ENCODE results near the gene HOXB5.

The HOXB5 gene

GRCh38 chr17:48617471-48618255 lies 24.1 kb upstream of the HOXB5 start:
- Histone ChIP-seq H3K4me2 (ENCODE audit: low read depth, low read length, poor library complexity, severe bottlenecking) (peak overlapping the region; percentile 98), H3K9me2 (replicated peaks; ENCODE audit: low read depth, low read length) (no peaks in the 10 kb centered on the region), H3K27me3 (ENCODE audit: insufficient read depth, low read length, poor library complexity, severe bottlenecking) (peaks cover 23% of the 10 kb centered on the region), H3K4me1 (ENCODE audit: insufficient read depth, low read length, poor library complexity, severe bottlenecking) (peaks cover 41% of the 10 kb centered on the region), H4K20me1 (ENCODE audit: insufficient read depth, low read length, poor library complexity, severe bottlenecking) (peaks cover 9% of the 10 kb centered on the region), H3F3A (ENCODE audit: low read depth) (peaks cover 8% of the 10 kb centered on the region; the same call in 1 of the 2 replicates), H3K9ac (ENCODE audit: low read depth, low read length, poor library complexity, severe bottlenecking) (peak overlapping the region; percentile 100), H3K79me2 (ENCODE audit: insufficient read depth, low read length) (peaks cover 97% of the 10 kb centered on the region), H2AFZ (ENCODE audit: low read length) (no peak overlapping the region), H3K36me3 (ENCODE audit: insufficient read depth, low read length) (peaks cover 8% of the 10 kb centered on the region; the same call in 1 of the 2 replicates), H3K9me3 (ENCODE audit: insufficient read depth, low read depth, low read length) (no peaks in the 10 kb centered on the region), H3K4me3 (ENCODE audit: low read length, poor library complexity, severe bottlenecking) (peak overlapping the region; percentile 89)
- TF ChIP-seq EZH2phosphoT487 (IDR thresholded peaks at IDR 0.05; ENCODE audit: borderline replicate concordance): no peak
- TF ChIP-seq, protein P1, sequence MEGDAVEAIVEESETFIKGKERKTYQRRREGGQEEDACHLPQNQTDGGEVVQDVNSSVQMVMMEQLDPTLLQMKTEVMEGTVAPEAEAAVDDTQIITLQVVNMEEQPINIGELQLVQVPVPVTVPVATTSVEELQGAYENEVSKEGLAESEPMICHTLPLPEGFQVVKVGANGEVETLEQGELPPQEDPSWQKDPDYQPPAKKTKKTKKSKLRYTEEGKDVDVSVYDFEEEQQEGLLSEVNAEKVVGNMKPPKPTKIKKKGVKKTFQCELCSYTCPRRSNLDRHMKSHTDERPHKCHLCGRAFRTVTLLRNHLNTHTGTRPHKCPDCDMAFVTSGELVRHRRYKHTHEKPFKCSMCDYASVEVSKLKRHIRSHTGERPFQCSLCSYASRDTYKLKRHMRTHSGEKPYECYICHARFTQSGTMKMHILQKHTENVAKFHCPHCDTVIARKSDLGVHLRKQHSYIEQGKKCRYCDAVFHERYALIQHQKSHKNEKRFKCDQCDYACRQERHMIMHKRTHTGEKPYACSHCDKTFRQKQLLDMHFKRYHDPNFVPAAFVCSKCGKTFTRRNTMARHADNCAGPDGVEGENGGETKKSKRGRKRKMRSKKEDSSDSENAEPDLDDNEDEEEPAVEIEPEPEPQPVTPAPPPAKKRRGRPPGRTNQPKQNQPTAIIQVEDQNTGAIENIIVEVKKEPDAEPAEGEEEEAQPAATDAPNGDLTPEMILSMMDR (conservative IDR thresholded peaks at IDR 0.05; ENCODE audit: low read length): no peak

- Histone ChIP-seq H3K4me3 (ENCODE audit: low read length, poor library complexity, severe bottlenecking) (peak overlapping the region; percentile 89), H3K4me1 (ENCODE audit: insufficient read depth, low read length, poor library complexity, severe bottlenecking) (peaks cover 35% of the 10 kb centered on the region), H3K9me2 (replicated peaks; ENCODE audit: low read depth, low read length) (no peaks in the 10 kb centered on the region), H3K9ac (ENCODE audit: low read depth, low read length, poor library complexity, severe bottlenecking) (peak overlapping the region; percentile 100), H3K79me2 (ENCODE audit: insufficient read depth, low read length) (peaks cover 97% of the 10 kb centered on the region), H3K9me3 (ENCODE audit: insufficient read depth, low read depth, low read length) (no peaks in the 10 kb centered on the region), H3F3A (ENCODE audit: low read depth) (peaks cover 8% of the 10 kb centered on the region; the same call in 1 of the 2 replicates), H4K20me1 (ENCODE audit: insufficient read depth, low read length, poor library complexity, severe bottlenecking) (peaks cover 9% of the 10 kb centered on the region), H3K27me3 (ENCODE audit: insufficient read depth, low read length, poor library complexity, severe bottlenecking) (peaks cover 21% of the 10 kb centered on the region), H3K4me2 (ENCODE audit: low read depth, low read length, poor library complexity, severe bottlenecking) (peak overlapping the region; percentile 98), H3K36me3 (ENCODE audit: insufficient read depth, low read length) (peaks cover under 1% of the 10 kb centered on the region; the same call in 1 of the 2 replicates), H2AFZ (ENCODE audit: low read length) (no peak overlapping the region)
- TF ChIP-seq, protein P1 (conservative IDR thresholded peaks at IDR 0.05; ENCODE audit: low read length): no peak
- no peak for TF ChIP-seq EZH2phosphoT487 (IDR thresholded peaks at IDR 0.05; ENCODE audit: borderline replicate concordance)
Measured at GRCh38 chr17:48616717-48617470, 23.3 kb upstream of the HOXB5 start.

GRCh38 chr17:48615963-48616716 lies 22.6 kb upstream of the HOXB5 start:
- Histone ChIP-seq H3K4me3 (ENCODE audit: low read length, poor library complexity, severe bottlenecking) (peak overlapping the region; percentile 89), H3K9ac (ENCODE audit: low read depth, low read length, poor library complexity, severe bottlenecking) (peak overlapping the region; percentile 100), H3K27me3 (ENCODE audit: insufficient read depth, low read length, poor library complexity, severe bottlenecking) (peaks cover 21% of the 10 kb centered on the region), H3K79me2 (ENCODE audit: insufficient read depth, low read length) (peaks cover 97% of the 10 kb centered on the region), H3K4me1 (ENCODE audit: insufficient read depth, low read length, poor library complexity, severe bottlenecking) (peaks cover 31% of the 10 kb centered on the region), H3K9me2 (replicated peaks; ENCODE audit: low read depth, low read length) (no peaks in the 10 kb centered on the region), H3F3A (ENCODE audit: low read depth) (peaks cover 8% of the 10 kb centered on the region; the same call in 1 of the 2 replicates), H2AFZ (ENCODE audit: low read length) (no peak overlapping the region), H3K36me3 (ENCODE audit: insufficient read depth, low read length) (no peaks in the 10 kb centered on the region), H4K20me1 (ENCODE audit: insufficient read depth, low read length, poor library complexity, severe bottlenecking) (peaks cover 9% of the 10 kb centered on the region), H3K9me3 (ENCODE audit: insufficient read depth, low read depth, low read length) (no peaks in the 10 kb centered on the region), H3K4me2 (ENCODE audit: low read depth, low read length, poor library complexity, severe bottlenecking) (peak overlapping the region; percentile 98)
- no peak for TF ChIP-seq EZH2phosphoT487 (IDR thresholded peaks at IDR 0.05; ENCODE audit: borderline replicate concordance)
- TF ChIP-seq, protein P1 (conservative IDR thresholded peaks at IDR 0.05; ENCODE audit: low read length): no peak

Measured in Loucy (cell line).